ENCODE measurements around the gene CNTRL. TPM values are rescaled to one million over a fixed set of nuclear protein-coding genes. Genes with fewer than 3 reads are reported as not detected.

CNTRL gene
- polyA plus RNA-seq, 2 of the 4 experiments (the other 2 are of a cell fraction), result 5.1 to 15.0 TPM

GRCh38 chr9:121120386-121120785, 45.6 kb downstream of the CNTRL start:
- Histone ChIP-seq H3K4me3 (no peak overlapping the region), H3K4me2 (no peak overlapping the region; the same call in 2 of the 3 replicates), H3K4me1 (peaks cover 12% of the 10 kb centered on the region), H3K9me3 (no peaks in the 10 kb centered on the region), H3K27ac (no peak overlapping the region)
- ATAC-seq, result no peak
- FAIRE-seq, result no peak
- no peak for DNase-seq (ENCODE audit: low read depth in 1 of 2, low spot score in 1 of 2)
- POLR2A ChIA-PET, result no interaction called here
- TF ChIP-seq RAD21 (conservative IDR thresholded peaks at IDR 0.05 in 1 of 2, IDR thresholded peaks at IDR 0.05 in 1 of 2), result no peak
- TF ChIP-seq FOSB (CRISPR knock-in tag; IDR thresholded peaks at IDR 0.05), result no peak
- TF ChIP-seq HDAC2 (IDR thresholded peaks at IDR 0.05), result no peak
- TF ChIP-seq HOXB13 (CRISPR knock-in tag; IDR thresholded peaks at IDR 0.05; ENCODE audit: low read depth), result no peak
- TF ChIP-seq MYC (IDR thresholded peaks at IDR 0.05; ENCODE audit: borderline replicate concordance, low read length), result no peak
- no peak for TF ChIP-seq HES2 (IDR thresholded peaks at IDR 0.05)
- TF ChIP-seq RARB (CRISPR knock-in tag; IDR thresholded peaks at IDR 0.05), result no peak
- no peak for TF ChIP-seq HEYL (CRISPR knock-in tag; IDR thresholded peaks at IDR 0.05)
- TF ChIP-seq FOXS1 (CRISPR knock-in tag; IDR thresholded peaks at IDR 0.05), result no peak
- no peak for TF ChIP-seq CEBPB (IDR thresholded peaks at IDR 0.05)
- TF ChIP-seq USF2 (IDR thresholded peaks at IDR 0.05), result no peak
- no peak for TF ChIP-seq SREBF2 (IDR thresholded peaks at IDR 0.05)
- no peak for TF ChIP-seq HMGXB4 (CRISPR knock-in tag; IDR thresholded peaks at IDR 0.05; ENCODE audit: borderline replicate concordance)
- CTCF ChIA-PET, result interaction anchor here (0.7 to 1.5 kb wide), 3 partner anchors 37 to 128 kb away, joined by 3 read pairs; no protein-coding TSS in a partner anchor
- 91% methylated on average over 2 of the region's 2 CpGs for WGBS (ENCODE audit: missing lambda C conversion rate)

- CTCF ChIA-PET, result interaction anchor here (0.5 to 1.6 kb wide), 17 partner anchors 9 to 434 kb away, joined by 3 to 4 read pairs (median 3); no protein-coding TSS in a partner anchor
- under 1% methylated on average over 17 of the region's 17 CpGs for WGBS (ENCODE audit: missing lambda C conversion rate)
- FAIRE-seq, result peak; percentile 13
- TF ChIP-seq SMC3 (IDR thresholded peaks at IDR 0.05), result no peak
- peak; percentile 70 for TF ChIP-seq MAX (IDR thresholded peaks at IDR 0.05)
- TF ChIP-seq ELK1 (IDR thresholded peaks at IDR 0.05; ENCODE audit: low read depth, low read length), result no peak
- no peak for TF ChIP-seq SREBF2 (IDR thresholded peaks at IDR 0.05)
- no peak for TF ChIP-seq MAZ (IDR thresholded peaks at IDR 0.05; ENCODE audit: borderline replicate concordance, low read depth, low read length)
- no peak for TF ChIP-seq KDM1A (IDR thresholded peaks at IDR 0.05; ENCODE audit: low read depth)
- peak; percentile 40; the same call in 1 of the 3 replicates for TF ChIP-seq BCL3 (IDR thresholded peaks at IDR 0.05)
- 0 out of 2 replicates have a peak, but pooled peaks have one; percentile 25 for TF ChIP-seq MYC (IDR thresholded peaks at IDR 0.05; ENCODE audit: borderline replicate concordance, low read length)
- TF ChIP-seq JUNB (IDR thresholded peaks at IDR 0.05), result no peak
- 0 out of 5 replicates have a peak, but pooled peaks of 1 of the 2 experiments have one; percentile 22 for TF ChIP-seq JUN (IDR thresholded peaks at IDR 0.05)
- TF ChIP-seq BHLHE40 (IDR thresholded peaks at IDR 0.05; ENCODE audit: low read depth, low read length), result no peak
- no peak for TF ChIP-seq KDM5A (IDR thresholded peaks at IDR 0.05)
- no peak for TF ChIP-seq ESRRA (IDR thresholded peaks at IDR 0.05; ENCODE audit: borderline replicate concordance, low read length)
- TF ChIP-seq NFE2L2 (conservative IDR thresholded peaks at IDR 0.05; ENCODE audit: low read length), result no peak
- TF ChIP-seq HDAC2 (IDR thresholded peaks at IDR 0.05), result no peak
- TF ChIP-seq CBX8 (IDR thresholded peaks at IDR 0.05), result no peak
- no peak for TF ChIP-seq RARB (CRISPR knock-in tag; IDR thresholded peaks at IDR 0.05)
- TF ChIP-seq FOSB (CRISPR knock-in tag; IDR thresholded peaks at IDR 0.05), result no peak
- TF ChIP-seq CEBPB (IDR thresholded peaks at IDR 0.05), result peak in 1 of 2 experiments; percentile 35; a peak in 2 of 4 replicates
- peak; percentile 84 for TF ChIP-seq PBX3 (IDR thresholded peaks at IDR 0.05)
- TF ChIP-seq HEYL (CRISPR knock-in tag; IDR thresholded peaks at IDR 0.05), result no peak
- no peak for TF ChIP-seq HOXB5 (CRISPR knock-in tag; IDR thresholded peaks at IDR 0.05)
- TF ChIP-seq HOXA7 (CRISPR knock-in tag; IDR thresholded peaks at IDR 0.05), result no peak
- TF ChIP-seq POLR2A (IDR thresholded peaks at IDR 0.05; ENCODE audit: low read length), result peak; percentile 25; the same call in 1 of the 2 replicates
Measured at GRCh38 chr9:121121582-121122087, 46.9 kb downstream of the CNTRL start.

More at GRCh38 chr9:121121582-121122087, 46.9 kb downstream of the CNTRL start:
- POLR2A ChIA-PET, result interaction anchor here (0.5 to 1.0 kb wide), 9 partner anchors 10 to 328 kb away, joined by 3 to 10 read pairs (median 3); partner anchors contain the start of genes FBXW2 and GSN
- DNase-seq (ENCODE audit: low read depth in 1 of 2, low spot score in 1 of 2), result peak; percentile 77 to 95
- ATAC-seq, result peak; percentile 100
- H3K4me1 ChIP-seq, result peaks cover 12% of the 10 kb centered on the region
- peak overlapping the region; percentile 55 for H3K4me3 ChIP-seq
- H3K27ac ChIP-seq, result peak overlapping the region; percentile 56 to 60
- H3K9me3 ChIP-seq, result no peaks in the 10 kb centered on the region
- peak overlapping the region; percentile 87 for H3K4me2 ChIP-seq
